HG02981 (cell line): ENCODE data around the gene CIB4.

Experiments
- ATAC-seq: cut with Tn5 transposase; IDR thresholded peaks from one replicate; pipeline ENCODE4 v1.9.1; 2021; ENCODE audit warnings: mild to moderate bottlenecking, moderate library complexity; ENCODE audit not compliant: unreplicated experiment

The CIB4 gene

GRCh38 chr2:26640781-26641564, at the start of gene CIB4:
Gene CIB4 (minus strand): TSS chr2:26641366. CDS start chr2:26641314, 52 bp downstream.
- ATAC-seq = no peak

DNA sequence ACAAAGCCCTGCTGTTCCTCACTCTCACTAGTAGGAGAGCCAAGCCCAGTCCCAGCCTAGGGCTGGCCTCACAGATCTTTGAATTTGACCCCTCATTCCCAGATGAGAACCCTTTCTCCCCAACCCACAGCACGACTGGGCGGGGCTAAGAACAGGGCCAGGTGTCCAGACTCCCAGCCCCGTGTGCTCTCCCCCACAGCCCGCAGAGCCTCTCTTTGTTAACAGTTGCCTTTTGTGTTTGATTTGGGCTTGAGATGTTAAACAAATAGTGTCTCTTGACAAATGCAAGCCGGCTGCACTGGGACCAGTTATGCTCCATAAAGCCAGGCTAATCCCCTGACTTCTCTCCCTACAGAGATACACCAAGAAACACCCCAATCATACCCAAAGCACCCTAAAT, 46.6 kb upstream of the CIB4 start:
- no peak for ATAC-seq

- ATAC-seq = no peak
Measured at GRCh38 chr2:26687328-26687727, 46.2 kb upstream of the CIB4 start.

- ATAC-seq = no peak
Measured at GRCh38 chr2:26685989-26686839, 45.0 kb upstream of the CIB4 start.

- ATAC-seq = no peak
Measured at GRCh38 chr2:26685341-26685740, 44.2 kb upstream of the CIB4 start.

GRCh38 chr2:26683583-26683982, 42.4 kb upstream of the CIB4 start:
- no peak for ATAC-seq

DNA sequence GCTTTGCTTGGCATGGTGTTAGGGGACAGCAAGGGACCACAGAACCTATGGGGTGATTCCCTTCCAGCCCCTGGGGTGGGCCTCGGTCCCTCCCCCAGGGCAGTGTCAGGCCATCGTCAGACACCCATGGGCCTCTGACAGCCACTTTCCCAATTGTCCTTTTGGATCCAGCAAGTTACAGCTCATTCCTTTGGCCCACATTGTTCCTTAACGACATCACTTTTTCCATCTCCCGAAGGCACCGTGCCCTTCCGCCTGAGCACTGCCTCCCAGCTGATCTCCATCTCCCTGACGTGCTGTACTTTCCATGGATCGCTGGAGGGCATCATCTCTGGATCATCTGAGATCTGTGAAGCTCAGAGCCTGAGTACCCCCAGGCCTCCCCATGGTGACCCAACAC, 41.0 kb upstream of the CIB4 start:
- no peak for ATAC-seq

GRCh38 chr2:26681656-26682055, 40.5 kb upstream of the CIB4 start:
- ATAC-seq = no peak

- ATAC-seq = no peak
Measured at GRCh38 chr2:26679867-26680266, 38.7 kb upstream of the CIB4 start.

- no peak for ATAC-seq
Measured at GRCh38 chr2:26678035-26678434, 36.9 kb upstream of the CIB4 start.

DNA sequence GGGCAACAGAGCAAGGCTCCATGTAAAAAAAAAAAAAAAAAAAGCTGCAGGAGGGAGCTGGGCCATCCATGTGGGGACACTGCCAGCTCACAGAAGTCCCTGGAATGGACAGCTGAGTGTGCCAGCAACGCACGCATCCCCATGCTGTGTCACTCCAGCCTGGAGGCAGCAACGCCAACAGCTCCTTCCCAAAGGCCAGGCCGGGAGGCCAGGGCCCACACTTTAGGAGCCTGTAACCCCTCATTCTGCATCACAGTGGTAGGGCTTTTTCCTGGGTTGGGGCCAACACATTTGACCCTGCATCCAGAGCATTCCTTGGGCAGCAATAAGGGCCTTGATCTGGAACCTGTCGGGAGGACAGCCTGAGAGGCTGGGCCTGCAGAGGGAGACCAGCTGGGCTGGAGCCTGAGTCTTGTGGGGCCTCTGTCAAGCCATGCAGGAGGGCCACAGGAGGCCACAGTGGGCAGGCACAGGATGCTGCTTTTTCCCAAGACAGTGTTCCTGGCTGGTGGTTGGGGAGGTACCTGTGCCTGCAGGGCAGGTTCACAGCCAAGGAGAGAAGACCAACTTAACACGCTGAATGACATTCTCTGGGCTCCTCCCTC, 34.6 kb upstream of the CIB4 start:
- ATAC-seq = no peak

GRCh38 chr2:26674771-26675170, 33.6 kb upstream of the CIB4 start:
- no peak for ATAC-seq

DNA sequence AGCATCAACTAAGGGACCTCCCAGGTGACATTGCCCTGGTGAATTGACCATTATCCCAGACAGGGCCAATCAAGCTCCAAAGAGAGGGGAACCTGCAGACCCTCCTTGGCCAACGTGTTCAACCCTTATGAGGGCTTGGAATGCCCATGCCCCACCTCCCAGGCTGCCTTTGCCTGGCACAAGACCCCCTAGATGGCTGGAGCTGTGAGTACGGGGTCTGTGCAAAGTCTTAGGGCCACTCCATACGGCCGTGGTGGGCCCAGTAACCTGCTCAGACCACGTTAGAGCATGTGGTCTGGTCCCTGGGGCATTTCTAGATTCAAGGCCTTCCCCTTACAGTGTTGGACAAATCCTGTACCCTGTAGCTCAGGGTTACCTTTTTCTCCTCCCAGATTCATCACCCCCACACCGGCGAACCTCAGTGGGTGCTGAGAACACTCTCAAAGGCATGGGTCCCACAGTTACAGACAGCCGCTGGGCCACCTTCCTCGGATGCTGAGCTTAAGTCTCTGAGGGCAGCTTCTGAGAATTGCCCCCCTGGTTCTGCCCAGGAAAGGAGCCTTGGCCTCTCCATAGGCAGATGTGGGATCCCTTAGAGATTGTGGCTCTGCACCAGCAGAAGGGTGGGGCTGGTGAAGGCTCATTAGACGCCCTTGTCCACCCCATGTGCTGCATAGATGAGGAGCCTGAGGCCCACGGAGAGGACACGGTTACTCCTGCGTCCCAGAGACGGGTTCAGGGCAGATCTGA, 33.0 kb upstream of the CIB4 start:
- no peak for ATAC-seq

GRCh38 chr2:26672818-26673393, 31.7 kb upstream of the CIB4 start:
- no peak for ATAC-seq

- no peak for ATAC-seq
Measured at GRCh38 chr2:26672112-26672817, 31.1 kb upstream of the CIB4 start.

GRCh38 chr2:26671691-26672090, 30.5 kb upstream of the CIB4 start:
- no peak for ATAC-seq

GRCh38 chr2:26670931-26671460, 29.8 kb upstream of the CIB4 start:
- no peak for ATAC-seq

DNA sequence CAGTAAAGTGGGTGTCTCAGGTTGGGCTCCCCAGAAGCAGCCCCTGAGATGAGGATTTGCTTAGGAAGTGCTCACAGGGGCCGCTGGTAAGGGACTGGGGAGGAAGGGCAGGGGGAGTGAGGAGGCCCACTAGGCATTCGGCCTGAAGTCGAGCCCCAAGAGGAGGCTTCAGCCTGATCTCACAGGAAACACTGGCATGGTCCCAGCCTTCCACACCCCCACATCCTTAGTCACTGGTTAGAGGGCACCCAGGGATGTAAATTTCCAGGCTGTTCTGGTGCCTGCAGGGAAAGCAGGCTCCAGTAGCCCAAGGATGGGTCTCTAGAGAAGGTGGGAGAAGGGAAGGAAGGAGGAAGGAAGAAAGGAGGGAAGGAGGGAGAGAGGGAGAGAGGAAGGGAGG, 29.0 kb upstream of the CIB4 start:
- ATAC-seq = no peak

DNA sequence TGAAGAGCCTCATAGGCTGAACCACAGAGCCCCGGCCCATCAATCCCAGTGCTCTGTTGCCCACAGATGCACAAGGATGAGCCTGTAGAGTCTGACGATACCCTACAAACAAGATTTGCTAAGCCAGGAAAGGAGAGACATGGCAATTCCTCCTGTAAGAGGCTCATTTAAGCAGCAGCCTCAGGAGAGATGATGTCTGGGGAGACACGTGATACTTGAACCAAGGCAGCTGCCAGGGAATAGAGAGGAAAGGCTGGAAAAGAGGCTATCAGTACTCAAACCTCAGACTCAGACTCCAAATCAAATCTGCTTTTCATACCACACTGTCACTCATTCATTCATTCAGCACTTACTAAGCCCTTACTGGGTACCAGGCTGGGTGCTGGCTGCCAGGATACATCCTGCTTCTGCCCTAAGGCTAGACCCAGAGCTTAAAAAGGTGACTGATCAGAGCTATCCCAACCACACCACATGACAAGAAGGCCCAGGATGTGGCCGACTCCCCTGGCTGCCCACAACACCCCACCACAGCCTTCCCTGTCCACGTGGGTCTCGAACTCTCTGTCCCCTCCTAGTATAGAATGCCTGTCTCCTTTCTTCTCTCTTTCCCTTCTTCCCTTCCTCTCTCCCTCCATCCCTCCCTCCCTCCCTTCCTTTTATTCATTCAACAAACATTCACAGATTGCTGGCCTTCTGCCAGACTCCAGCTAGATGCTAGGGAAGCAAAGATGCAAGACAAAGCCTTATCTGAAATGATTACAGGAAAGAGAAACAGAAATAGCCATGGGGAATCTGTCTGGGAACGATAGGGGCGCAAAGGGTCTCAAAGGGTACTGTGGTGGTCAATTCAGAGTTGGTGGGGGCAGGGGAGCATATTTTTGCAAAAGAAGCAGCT, 27.9 kb upstream of the CIB4 start:
- ATAC-seq = no peak
